HuH-7.5 (cell line): Measurements from ENCODE around the gene ZNF497.
"Not testable (repeated sequence)": the region's sequence is repeated elsewhere in the genome, so short reads cannot be mapped to it uniquely, and the experiment has no call there.

Experiments
- DNase-seq: peaks from one replicate; pipeline ENCODE4 v3.0.0; 2011; ENCODE audit warnings: low spot score

Gene ZNF497

GRCh38 chr19:58394821-58395219 is 32.3 kb upstream of the ZNF497 start:
- DNase-seq: no peak

GRCh38 chr19:58393725-58394033 is 31.1 kb upstream of the ZNF497 start:
- DNase-seq: peak; percentile 3

DNA sequence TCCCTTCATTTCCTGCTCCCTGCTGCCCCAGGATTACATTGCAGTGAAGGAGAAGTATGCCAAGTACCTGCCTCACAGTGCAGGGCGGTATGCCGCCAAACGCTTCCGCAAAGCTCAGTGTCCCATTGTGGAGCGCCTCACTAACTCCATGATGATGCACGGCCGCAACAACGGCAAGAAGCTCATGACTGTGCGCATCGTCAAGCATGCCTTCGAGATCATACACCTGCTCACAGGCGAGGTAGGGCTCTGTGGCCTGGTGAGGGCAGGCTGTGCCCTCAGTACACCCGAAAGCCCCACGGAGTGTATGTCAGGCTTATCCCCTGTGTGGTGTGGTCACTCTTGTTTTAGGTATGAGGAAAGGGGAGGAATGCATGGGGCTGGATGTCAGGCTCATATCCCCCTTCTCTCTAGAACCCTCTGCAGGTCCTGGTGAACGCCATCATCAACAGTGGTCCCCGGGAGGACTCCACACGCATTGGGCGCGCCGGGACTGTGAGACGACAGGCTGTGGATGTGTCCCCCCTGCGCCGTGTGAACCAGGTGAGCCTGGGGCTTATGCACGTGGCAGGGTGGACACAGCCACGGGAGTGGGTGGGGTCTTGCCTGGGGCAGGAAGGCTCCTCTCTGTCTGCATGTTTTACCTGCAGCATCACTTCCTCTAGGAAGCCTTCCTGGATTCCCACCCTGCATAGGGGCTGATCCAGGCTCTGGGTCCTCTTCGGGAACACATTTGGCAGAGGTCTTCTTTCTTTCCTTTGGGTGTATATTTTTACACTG is 30.6 kb upstream of the ZNF497 start:
- no peak for DNase-seq

GRCh38 chr19:58388175-58388526 is 25.6 kb upstream of the ZNF497 start:
- no peak for DNase-seq

- no peak for DNase-seq
Observed at GRCh38 chr19:58387338-58388174, 25.0 kb upstream of the ZNF497 start.

DNA sequence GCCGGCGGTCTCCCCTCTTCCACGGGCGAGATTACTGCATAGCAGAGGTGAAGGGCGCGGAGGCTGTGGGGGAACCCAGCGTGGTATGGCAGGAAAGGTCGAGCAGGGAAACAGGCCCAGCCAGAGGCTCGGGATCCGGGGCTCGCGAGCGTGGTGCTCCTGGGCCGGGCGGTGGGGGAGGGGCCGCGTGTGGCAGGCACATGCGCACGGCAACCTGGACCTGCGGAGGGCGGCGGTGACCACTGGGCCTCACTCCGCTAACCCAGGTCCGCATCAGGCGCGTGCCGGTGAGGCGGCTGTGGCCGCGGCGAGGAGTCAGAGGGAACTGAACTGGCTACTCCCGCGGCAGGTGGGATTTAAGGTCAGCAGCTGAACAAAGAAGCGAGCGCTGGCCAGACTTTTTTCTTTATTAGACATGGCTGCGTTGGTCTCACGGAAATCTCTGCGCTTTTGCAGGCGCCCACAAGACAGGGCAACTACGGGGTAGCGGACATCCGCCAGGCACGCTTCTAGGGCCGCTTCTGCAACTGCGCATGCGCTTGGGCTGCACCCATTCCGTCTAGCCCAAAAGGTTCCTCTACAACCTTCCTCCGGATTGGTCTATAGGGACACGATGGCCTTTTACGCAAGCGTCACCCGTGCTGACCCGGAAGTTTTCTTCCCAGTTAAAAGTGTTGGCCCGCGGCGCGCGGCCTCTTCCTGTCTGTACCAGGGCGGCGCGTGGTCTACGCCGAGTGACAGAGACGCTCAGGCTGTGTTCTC is 24.2 kb upstream of the ZNF497 start, which contains the start of gene RPS5:
Gene RPS5, plus strand, starts transcription at position 694 of the 762 bp plus-strand sequence. CDS start 869 bp downstream, outside the sequence.
- DNase-seq: peak; percentile 99

DNA sequence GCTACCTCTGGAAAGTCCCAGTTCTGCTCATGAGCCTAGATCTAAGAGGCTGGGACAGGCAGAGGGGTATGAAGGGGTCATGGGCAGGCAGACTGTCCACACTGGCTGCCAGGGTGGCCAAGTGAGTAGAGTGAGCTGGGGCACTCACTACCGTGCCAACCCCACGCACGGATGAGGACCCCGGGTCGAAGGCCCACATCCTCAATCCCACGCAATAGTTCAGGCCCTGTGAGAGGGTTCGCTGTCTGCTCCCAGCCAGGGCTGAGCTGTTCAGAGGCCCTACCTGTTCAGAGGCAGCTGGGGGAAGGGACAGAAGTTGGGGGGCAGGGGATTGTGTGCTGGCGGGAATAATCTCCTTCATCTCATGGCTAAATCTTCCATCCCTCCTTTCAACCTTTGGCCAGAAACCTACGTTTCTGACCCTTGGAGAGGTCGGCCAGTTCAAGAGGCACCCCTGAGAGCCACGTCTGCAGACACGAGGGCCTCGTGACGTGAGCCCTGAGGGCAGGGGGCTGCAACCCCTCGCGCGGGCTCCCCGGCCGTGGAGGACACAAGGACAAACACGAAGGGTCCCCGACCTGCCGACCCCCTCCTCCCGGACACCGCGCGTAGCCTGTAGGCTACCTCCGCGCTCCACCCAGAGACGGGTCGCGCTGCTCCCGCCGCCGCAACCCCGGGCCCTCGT is 23.5 kb upstream of the ZNF497 start:
- DNase-seq: no peak

- DNase-seq: no peak
Observed at GRCh38 chr19:58385313-58385890, 22.9 kb upstream of the ZNF497 start.

DNA sequence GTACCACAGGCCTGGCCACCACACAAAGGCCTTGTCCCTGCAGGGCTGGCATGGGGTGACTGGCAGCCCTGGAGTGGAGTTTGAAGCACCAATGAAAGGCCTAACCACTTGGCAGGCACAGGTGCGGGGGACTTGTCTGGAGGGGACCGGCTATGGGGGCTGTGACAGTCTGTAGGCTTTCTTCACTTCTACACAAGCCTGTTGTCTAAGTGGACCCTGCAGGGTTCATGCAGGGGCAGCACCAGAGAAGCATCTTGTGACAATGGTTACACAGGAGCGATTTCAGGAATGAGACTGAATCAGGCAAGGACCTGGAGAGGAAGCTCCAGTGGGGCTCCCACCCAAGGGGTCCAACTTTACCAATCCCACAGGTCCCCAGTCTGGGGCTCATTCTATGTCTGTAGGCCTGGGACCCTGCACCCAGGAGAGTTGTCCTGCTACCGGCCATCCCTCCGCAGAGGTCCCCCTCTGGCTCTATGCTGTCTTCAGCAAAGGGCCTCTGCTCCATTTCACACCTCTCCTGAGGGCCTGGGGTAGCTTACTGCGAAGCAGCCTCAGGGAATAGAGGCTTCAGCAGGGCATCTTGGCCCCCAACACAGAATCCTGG is 20.5 kb upstream of the ZNF497 start:
- no peak for DNase-seq

DNA sequence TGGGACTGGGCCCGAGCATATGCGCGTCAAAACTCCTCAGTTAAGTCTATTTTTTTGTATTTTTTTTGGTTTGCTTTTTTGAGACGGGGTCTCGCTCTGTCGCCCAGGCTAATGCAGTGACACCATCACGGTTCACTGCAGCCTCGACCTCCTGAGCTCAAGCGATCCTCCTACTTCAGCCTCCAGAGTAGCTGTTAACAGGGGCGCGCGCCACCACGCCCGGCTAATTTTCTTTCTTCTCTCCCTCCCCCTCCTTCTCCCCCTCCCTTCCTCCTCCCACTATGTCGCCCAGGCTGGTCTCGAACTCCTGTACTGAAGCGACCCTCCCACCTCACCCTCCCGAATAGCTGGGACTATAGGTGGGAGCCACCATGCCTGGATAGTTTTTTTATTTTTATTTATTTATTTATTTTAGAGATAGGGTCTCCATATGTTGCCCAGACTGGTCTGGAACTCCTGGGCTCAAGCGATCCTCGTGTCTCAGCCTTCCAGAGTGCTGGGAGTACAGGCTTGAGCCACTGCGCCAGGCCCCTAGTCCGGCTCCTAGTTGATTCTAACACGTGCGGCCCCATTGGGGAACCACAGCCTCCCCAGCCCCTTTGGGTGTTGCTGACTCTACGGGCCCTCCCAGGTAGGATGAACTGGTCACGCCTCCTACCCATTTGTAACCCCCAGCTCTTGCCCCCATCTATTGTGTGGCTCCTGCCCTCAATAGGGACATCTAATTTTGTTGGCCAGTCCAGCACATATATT is 19.1 kb upstream of the ZNF497 start:
- no peak for DNase-seq

- peak; percentile 97 for DNase-seq
Observed at GRCh38 chr19:58380662-58381459, 18.3 kb upstream of the ZNF497 start, which contains the start of gene ZNF837. TSS of gene ZNF837 (minus strand) at chr19:58381030. CDS start at chr19:58369332, 11,698 bp downstream.

DNA sequence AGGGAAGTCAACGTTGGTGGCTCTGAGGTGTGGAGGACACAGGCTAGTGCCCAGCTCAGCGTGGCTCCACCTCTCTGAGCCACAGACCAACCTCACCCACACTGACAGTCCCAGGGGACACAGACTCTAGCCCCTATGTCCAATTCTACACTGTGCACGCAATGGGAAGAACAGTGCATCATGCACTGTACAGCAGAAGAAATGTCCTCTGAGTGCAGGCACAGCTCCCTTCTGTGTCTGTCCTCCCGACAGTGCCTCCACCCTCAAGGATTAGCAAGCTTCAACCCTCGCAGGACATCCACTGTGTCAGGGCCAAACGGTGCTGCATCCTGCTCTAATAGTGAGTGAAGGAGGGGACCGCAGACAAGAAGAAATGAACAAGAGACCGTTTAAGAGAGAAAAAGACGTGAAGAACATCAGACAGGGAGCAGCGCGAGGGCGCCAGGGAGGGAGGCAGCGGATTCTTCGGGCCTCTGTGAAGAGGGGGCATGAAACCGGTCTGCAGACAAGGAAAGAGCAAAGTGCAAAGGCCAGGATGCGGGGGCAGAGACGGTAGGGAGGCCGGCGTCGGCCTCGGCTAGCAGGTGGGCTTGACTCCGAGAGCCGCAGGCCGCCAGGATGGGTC is 17.6 kb upstream of the ZNF497 start:
- no peak for DNase-seq

DNA sequence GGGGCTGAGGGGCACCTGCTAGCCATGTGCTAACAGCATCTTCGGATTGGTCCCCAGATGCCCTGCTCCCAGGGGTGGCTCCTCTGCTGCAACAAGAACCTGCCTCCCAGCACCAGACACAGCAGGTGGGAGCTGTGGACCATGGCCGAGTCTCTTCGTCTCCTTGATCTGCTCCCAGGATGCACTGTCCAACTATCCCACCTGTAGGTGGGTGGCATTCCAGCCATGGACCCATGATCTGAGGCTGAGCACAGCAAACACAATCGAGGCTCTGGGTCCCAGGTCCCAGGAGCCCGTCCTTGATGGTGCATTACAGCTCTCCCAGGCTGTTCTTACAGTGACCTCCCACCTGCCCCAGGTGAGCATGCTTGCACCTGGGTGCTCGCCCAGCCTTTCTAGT is 16.7 kb upstream of the ZNF497 start:
- DNase-seq: no peak

- DNase-seq: not testable (repeated sequence)
Observed at GRCh38 chr19:58376724-58377123, 14.2 kb upstream of the ZNF497 start.

- DNase-seq: no peak
Observed at GRCh38 chr19:58374200-58374599, 11.6 kb upstream of the ZNF497 start.

DNA sequence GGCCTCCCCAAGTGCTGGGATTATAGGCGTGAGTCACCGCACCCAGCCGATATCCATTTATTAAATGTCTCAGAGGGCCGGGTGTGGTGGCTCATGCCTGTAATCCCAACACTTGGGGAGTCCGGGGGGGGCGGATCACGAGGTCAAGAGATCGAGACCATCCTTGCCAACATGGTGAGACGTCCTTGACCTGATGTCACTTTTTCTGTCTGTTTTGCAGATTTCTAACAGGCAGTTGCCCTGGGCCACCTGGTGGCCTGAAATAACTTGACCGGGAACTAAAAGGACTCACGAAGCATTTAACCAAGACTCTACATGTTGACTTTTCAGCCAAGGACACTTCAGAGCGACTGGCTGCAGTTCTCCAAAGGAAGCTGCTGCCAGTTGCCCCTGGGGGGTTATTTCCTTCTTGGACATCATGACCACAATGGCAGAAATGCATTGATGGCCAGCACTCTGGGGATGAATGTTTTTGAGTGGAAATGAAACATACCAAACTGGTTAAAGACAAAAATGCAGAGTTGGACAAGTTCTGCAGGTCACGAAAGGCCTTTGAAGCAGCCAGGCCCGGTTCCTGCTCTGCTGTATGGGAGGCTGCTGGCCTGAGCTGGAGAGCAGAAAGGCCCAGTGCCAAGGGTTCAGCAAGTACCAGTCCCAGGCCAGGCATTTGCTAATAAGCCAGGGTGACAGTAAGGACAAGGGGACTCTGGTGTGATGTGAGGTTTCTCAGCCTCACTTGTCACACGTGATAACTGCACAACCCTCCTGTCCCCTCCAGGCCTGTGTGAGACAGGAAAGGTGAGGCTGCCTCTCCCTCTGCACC is 10.0 kb upstream of the ZNF497 start:
- DNase-seq: no peak

GRCh38 chr19:58368561-58369360 is 6.2 kb upstream of the ZNF497 start:
- no peak for DNase-seq
